ENCODE measurements around the gene TMEM201. TPM values are rescaled to one million over a fixed set of nuclear protein-coding genes. Genes with fewer than 3 reads are reported as not detected.

The TMEM201 gene, protein sequence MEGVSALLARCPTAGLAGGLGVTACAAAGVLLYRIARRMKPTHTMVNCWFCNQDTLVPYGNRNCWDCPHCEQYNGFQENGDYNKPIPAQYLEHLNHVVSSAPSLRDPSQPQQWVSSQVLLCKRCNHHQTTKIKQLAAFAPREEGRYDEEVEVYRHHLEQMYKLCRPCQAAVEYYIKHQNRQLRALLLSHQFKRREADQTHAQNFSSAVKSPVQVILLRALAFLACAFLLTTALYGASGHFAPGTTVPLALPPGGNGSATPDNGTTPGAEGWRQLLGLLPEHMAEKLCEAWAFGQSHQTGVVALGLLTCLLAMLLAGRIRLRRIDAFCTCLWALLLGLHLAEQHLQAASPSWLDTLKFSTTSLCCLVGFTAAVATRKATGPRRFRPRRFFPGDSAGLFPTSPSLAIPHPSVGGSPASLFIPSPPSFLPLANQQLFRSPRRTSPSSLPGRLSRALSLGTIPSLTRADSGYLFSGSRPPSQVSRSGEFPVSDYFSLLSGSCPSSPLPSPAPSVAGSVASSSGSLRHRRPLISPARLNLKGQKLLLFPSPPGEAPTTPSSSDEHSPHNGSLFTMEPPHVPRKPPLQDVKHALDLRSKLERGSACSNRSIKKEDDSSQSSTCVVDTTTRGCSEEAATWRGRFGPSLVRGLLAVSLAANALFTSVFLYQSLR
- total RNA-seq: 10 to 100 TPM; 16.0 to 24.8 (median 18.5) TPM
- polyA plus RNA-seq: 10 to 100 TPM; 13.1 to 22.9 TPM
- long read RNA-seq, donor 1, transcript TMEM201-201 (6 exons, 3,851 nt): major isoform, 9 of 29 reads
- long read RNA-seq, donor 1, partial matches to known transcripts: 2 of 29 reads
- long read RNA-seq, donor 1, other reads (novel, unspliced or antisense): 18 of 29 reads
- long read RNA-seq, donor 2, transcript TMEM201-201 (6 exons, 3,851 nt): major isoform, 7 of 98 reads
- long read RNA-seq, donor 2, partial matches to known transcripts: 90 of 98 reads
- long read RNA-seq, donor 2, other reads (novel, unspliced or antisense): 0 of 98 reads
- long read RNA-seq, donor 3, transcript TMEM201-201 (6 exons, 3,851 nt): major isoform, 10 of 33 reads
- long read RNA-seq, donor 3, partial matches to known transcripts: 6 of 33 reads
- long read RNA-seq, donor 3, other reads (novel, unspliced or antisense): 17 of 33 reads

DNA sequence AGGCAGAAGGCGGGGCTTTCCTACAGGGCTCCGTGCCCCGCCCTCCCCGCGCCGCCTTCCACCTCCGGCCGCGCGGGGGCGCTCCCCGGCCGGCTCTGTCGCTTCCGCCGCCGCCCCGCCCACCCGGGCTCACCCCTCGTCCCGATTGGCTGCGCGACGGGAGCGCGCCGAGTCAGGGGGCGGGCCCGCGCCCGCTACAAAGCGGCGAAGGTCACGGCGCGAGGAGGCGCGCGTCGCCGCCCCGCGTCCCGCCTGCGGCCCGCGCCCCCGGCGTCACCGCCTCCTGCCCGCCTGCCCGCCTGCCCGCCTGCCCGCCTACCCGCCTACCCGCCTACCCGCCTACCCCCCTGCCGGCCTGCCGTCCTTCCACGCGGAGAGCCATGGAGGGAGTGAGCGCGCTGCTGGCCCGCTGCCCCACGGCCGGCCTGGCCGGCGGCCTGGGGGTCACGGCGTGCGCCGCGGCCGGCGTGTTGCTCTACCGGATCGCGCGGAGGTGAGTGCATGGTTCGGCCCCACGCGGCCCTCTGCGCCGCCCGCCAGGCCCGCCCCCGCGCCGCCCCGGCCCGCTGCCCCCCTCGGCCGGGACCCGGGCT, at the start of gene TMEM201:
TSS of gene TMEM201 (plus strand) at position 361 of the 593 bp plus-strand sequence. CDS start at position 381, 20 bp downstream.
- DNase-seq: peak; percentile 94 to 97 (median 95)
- H3K4me1 ChIP-seq: peaks cover 0 to 54% (median 44%) of the 10 kb centered on the region in 12 donors
- H3K36me3 ChIP-seq: no peaks in the 10 kb centered on the region
- TF ChIP-seq POLR2A (IDR thresholded peaks at IDR 0.05): peak in 1 of 2 donors; percentile 35
- TF ChIP-seq, protein P1, sequence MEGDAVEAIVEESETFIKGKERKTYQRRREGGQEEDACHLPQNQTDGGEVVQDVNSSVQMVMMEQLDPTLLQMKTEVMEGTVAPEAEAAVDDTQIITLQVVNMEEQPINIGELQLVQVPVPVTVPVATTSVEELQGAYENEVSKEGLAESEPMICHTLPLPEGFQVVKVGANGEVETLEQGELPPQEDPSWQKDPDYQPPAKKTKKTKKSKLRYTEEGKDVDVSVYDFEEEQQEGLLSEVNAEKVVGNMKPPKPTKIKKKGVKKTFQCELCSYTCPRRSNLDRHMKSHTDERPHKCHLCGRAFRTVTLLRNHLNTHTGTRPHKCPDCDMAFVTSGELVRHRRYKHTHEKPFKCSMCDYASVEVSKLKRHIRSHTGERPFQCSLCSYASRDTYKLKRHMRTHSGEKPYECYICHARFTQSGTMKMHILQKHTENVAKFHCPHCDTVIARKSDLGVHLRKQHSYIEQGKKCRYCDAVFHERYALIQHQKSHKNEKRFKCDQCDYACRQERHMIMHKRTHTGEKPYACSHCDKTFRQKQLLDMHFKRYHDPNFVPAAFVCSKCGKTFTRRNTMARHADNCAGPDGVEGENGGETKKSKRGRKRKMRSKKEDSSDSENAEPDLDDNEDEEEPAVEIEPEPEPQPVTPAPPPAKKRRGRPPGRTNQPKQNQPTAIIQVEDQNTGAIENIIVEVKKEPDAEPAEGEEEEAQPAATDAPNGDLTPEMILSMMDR (IDR thresholded peaks at IDR 0.05): peak; percentile 61 to 98 (median 92)
- intact Hi-C loops (cut with DNase I): loop anchor here in 3 of 10 donors (1.0 to 2.0 kb wide), 2 partner anchors 33 to 50 kb away; partner anchors contain the start of gene SLC25A33 (in 1 of the 3)
- peak within 1 kb of the TSS; percentile 64 to 90 (median 78) for H3K4me3 ChIP-seq
- peak; percentile 66 to 92 (median 86) for ATAC-seq
- no peaks in the 10 kb centered on the region for H3K9me3 ChIP-seq
- H3K27me3 ChIP-seq: no peaks in the 10 kb centered on the region
- WGBS, 4 donors: 0 to 1% (median 0%) methylated on average over 11 to 94 of the region's 94 CpGs
- peak within 1 kb of the TSS in 11 of 12 donors; percentile 23 to 86 (median 60) for H3K27ac ChIP-seq

DNA sequence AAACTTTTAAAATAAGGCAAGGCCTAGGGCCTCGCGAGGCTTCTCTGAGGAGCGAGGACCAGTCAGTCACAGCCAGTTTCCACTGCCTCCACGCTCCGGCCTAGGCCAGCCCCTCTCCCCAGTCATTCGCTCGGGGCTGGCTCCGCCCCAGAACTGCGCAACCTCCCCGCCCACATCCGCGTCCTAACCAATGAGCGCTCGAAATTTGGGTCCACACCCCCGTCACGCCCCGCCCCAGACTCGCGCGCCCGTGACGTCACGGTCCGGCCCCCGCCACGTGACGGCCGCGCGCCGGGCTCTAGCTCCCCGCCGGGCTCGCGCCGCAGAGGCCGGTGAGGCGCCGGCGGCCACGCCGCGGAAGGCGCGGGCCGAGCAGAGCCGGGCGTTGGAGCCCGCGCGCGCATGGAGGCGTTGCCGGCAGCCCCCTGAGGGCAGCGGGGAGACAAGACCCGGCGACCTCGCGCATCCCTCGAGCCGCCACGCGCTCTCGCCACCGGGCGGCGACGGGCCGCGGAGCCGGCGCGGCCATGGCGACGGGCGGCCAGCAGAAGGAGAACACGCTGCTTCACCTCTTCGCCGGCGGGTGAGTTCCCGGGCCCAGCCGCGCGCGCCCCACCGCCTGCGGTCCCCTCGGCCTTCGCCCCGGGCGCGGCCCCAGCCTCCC, 49.4 kb upstream of the TMEM201 start, which contains the start of gene SLC25A33:
TSS of gene SLC25A33 (plus strand) at position 301 of the 664 bp plus-strand sequence. CDS start at position 528, 227 bp downstream.
- intact Hi-C loops (cut with DNase I): loop anchor here in 1 of 10 donors (2.0 kb wide), 1 partner anchor 50 kb away; the partner anchor contains the start of gene TMEM201
- peak; percentile 99 to 100 (median 100) for ATAC-seq
- Histone ChIP-seq H3K27ac (peak within 1 kb of the TSS; percentile 43 to 95 (median 86)), H3K4me1 (peaks cover 0 to 37% (median 22%) of the 10 kb centered on the region in 12 donors), H3K4me3 (peak within 1 kb of the TSS; percentile 70 to 94 (median 80)), H3K36me3 (no peaks in the 10 kb centered on the region), H3K9me3 (no peaks in the 10 kb centered on the region), H3K27me3 (no peaks in the 10 kb centered on the region)
- DNase-seq: peak; percentile 97 to 99 (median 97)
- 0 to 3% (median 1%) methylated on average over 50 to 92 of the region's 92 CpGs for WGBS, 4 donors
- TF ChIP-seq, protein P1 (IDR thresholded peaks at IDR 0.05): peak in 3 of 12 donors; percentile 7 to 19 (median 9)
- TF ChIP-seq POLR2A (IDR thresholded peaks at IDR 0.05): peak; percentile 82 to 84

DNA sequence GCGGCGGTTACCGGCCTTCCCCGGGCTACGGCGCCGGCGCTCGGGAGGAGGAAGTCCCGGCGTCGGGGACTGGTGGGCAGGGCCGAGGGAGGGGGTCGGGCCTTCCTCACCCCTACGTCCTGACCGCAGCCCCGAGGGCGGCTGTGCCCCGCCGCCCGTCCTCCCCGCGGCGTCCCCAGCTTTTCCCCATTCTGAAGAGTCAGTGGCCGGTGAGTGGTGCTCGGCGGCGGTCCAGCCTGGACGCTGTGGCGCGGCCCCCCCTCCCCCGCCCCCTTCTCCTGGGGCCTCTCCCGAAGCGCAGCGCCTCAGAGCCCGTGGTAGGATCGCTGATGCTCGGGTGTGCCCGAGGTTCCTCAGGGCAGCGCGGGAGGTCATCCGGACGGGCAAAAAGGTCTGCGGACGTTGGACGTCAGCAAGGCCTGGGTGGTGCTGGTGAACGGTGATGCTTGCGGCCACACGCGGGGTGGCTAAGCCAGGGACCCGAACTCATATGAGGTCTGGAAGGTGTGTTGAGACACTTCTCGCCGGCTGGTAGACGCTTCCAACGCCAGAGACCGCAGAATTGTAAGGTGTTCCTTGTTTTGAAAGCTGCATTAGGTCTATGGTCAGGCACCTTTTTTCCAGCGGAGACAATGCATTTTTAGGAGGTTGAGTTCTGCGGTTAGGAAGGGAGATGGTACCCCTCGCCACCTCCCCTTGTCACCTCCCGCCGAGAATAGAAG, 48.7 kb upstream of the TMEM201 start:
- intact Hi-C loops (cut with DNase I): loop anchor here in 2 of 10 donors (2.0 to 5.0 kb wide), 2 partner anchors 37 to 49 kb away; partner anchors contain the start of gene TMEM201 (in 1 of the 2)
- TF ChIP-seq, protein P1 (IDR thresholded peaks at IDR 0.05): no peak
- TF ChIP-seq POLR2A (IDR thresholded peaks at IDR 0.05): no peak
- peak in 3 of 4 donors; percentile 13 to 63 (median 56) for ATAC-seq
- Histone ChIP-seq H3K36me3 (no peaks in the 10 kb centered on the region), H3K27ac (peak overlapping the region; percentile 43 to 95 (median 86)), H3K27me3 (no peaks in the 10 kb centered on the region), H3K4me1 (peaks cover 0 to 37% (median 22%) of the 10 kb centered on the region in 12 donors), H3K9me3 (no peaks in the 10 kb centered on the region), H3K4me3 (peak overlapping the region; percentile 70 to 94 (median 80))
- 9 to 15% (median 13%) methylated on average over 27 to 61 of the region's 61 CpGs for WGBS, 4 donors
- peak; percentile 36 to 79 (median 54) for DNase-seq

Measured in heart left ventricle (tissue), 16 donors.